Esophagus muscularis mucosa (tissue), 3 donors: ENCODE results near the gene METAP1.

Experiments used
- CTCF ChIP-seq, 3 experiments: fragments of 200-600 bp in 2 of 3; fragments of 450-650 bp in 1 of 3; sonication (generic) in 2 of 3; IDR thresholded peaks; one replicate each; pipeline ENCODE4 v1.5.1; 2017 to 2019; ENCODE audit warnings: antibody characterized with exemption in 3 of 3, mild to moderate bottlenecking in 2 of 3, moderate library complexity in 1 of 3
- EP300 ChIP-seq: sonication (generic); formaldehyde crosslinking; IDR thresholded peaks from one replicate; pipeline ENCODE4 v1.6.1; 2017; ENCODE audit warnings: antibody characterized with exemption

DNA sequence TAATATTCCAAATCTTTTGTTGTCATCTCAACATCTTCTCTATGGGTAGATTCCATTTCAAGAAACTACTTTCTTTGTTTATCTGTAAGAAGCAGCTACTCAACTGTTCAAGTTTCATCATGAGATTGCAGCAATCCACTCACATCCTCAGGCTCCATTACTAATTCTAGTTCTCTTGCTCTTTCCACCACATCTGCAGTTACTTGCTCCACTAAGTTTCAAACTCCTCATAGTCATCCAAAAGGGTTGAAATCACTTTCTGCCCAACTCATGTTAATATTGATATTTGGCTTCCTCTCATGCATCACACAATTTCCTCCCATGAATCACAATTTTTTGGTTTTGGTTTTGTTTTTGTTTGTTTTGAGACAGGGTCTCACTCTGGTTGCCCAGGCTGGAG lies 57.4 kb downstream of the METAP1 start:
- no peak for TF ChIP-seq EP300
- no peak for TF ChIP-seq CTCF (IDR thresholded peaks at IDR 0.05)
